HG03575 (cell line): ENCODE results near the gene ZSCAN18.
"Not testable (repeated sequence)": the region's sequence is repeated elsewhere in the genome, so short reads cannot be mapped to it uniquely, and the experiment has no call there.

Source experiments
- ATAC-seq: cut with Tn5 transposase; IDR thresholded peaks from one replicate; pipeline ENCODE4 v1.9.1; 2021; ENCODE audit not compliant: unreplicated experiment, insufficient number of reproducible peaks, low FRiP score; ENCODE audit errors: extremely low read depth

Gene ZSCAN18

GRCh38 chr19:58097781-58098681 lies at the start of gene ZSCAN18:
ZSCAN18 (minus strand) TSS chr19:58098231; CDS start chr19:58090267, 7,964 bp downstream.
- ATAC-seq, result no peak

- ATAC-seq, result not testable (repeated sequence)
Measured at GRCh38 chr19:58147475-58147874, 49.4 kb upstream of the ZSCAN18 start.

- ATAC-seq, result no peak
Measured at GRCh38 chr19:58145849-58146248, 47.8 kb upstream of the ZSCAN18 start.

- no peak for ATAC-seq
Measured at GRCh38 chr19:58134244-58134643, 36.2 kb upstream of the ZSCAN18 start.

- ATAC-seq, result no peak
Measured at GRCh38 chr19:58129284-58129683, 31.3 kb upstream of the ZSCAN18 start.

GRCh38 chr19:58128041-58128685 lies 30.1 kb upstream of the ZSCAN18 start:
- ATAC-seq, result no peak

- ATAC-seq, result no peak
Measured at GRCh38 chr19:58123354-58123753, 25.3 kb upstream of the ZSCAN18 start.

GRCh38 chr19:58118979-58119733 lies 21.1 kb upstream of the ZSCAN18 start:
- no peak for ATAC-seq

- ATAC-seq, result no peak
Measured at GRCh38 chr19:58117841-58118575, 20.0 kb upstream of the ZSCAN18 start.

GRCh38 chr19:58108546-58108817 lies 10.5 kb upstream of the ZSCAN18 start:
- no peak for ATAC-seq

GRCh38 chr19:58107778-58108545 lies 9.9 kb upstream of the ZSCAN18 start:
- no peak for ATAC-seq

- ATAC-seq, result no peak
Measured at GRCh38 chr19:58098682-58098998, 609 bp upstream of the ZSCAN18 start.

- no peak for ATAC-seq
Measured at GRCh38 chr19:58097349-58097748, 682 bp downstream of the ZSCAN18 start.

- no peak for ATAC-seq
Measured at GRCh38 chr19:58096884-58097283, 1.1 kb downstream of the ZSCAN18 start.

- no peak for ATAC-seq
Measured at GRCh38 chr19:58095328-58095727, 2.7 kb downstream of the ZSCAN18 start.

GRCh38 chr19:58093071-58093470 lies 5.0 kb downstream of the ZSCAN18 start:
- no peak for ATAC-seq

GRCh38 chr19:58091251-58091995 lies 6.6 kb downstream of the ZSCAN18 start:
- no peak for ATAC-seq

- no peak for ATAC-seq
Measured at GRCh38 chr19:58089846-58090245, 8.2 kb downstream of the ZSCAN18 start.
